ENCODE data around the gene UQCC5. TPM values are rescaled to one million over a fixed set of nuclear protein-coding genes. Genes with fewer than 3 reads are reported as not detected.
A peak's percentile ranks its signal among the peaks of the same experiment; 100 is the strongest.

UQCC5 gene
- total RNA-seq, 1 donor from 2014 or later = 26.2 TPM

DNA sequence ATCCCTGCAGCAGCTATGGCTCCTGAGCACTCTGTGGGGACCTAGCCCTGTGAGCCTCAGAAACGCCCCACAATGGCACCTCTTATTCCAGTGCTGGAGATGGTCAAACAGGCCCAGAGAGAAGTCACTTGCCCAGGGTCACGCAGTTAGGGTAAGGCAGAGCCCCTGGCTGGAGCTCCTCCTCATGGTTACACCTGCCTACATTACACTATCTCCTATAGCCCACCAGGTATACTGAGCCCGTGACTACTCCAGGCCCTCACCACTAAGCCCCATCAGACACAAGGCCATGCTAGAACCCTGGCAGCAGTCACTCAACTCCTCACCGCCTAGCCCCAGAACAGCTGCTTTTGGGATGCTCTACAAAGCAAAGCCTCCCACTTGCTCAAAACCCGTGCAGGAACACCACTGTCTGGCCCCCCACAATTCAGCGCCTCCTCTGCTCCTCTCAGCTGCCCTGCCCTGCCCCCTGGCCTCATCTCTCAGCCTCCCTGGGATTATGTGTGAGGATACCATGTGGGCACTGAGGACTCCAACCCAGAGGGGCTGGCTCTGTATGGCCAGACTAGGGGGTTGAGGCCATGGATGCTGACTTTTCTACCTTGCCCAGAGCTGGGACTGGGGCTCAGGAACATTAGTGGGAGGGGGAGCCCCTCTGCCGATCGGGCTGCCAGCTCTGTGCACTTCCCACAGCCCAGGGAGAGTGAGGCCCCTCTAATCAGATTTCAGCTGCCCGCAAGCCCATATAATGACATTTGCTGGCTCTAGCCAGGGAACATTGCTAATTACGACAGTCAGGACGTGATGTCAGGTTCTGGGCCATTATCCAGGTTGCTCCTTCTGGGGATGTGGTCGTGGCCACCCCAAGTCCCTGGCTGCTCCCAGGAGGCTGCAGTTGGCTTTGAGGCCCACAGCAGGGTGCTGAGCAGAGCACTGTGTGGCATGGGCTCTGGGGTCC lies 6.8 kb upstream of the UQCC5 start:
- H3K27ac Mint-ChIP-seq (ENCODE audit: unreplicated experiment) = peak overlapping the region; percentile 93
- no peak for DNase-seq (ENCODE audit: low read depth, low spot score)
- no peaks in the 10 kb centered on the region for H3K27me3 Mint-ChIP-seq (ENCODE audit: low read depth)
- peaks cover 6% of the 10 kb centered on the region for H3K36me3 Mint-ChIP-seq (ENCODE audit: low read depth)
- no peaks in the 10 kb centered on the region for H3K9me3 Mint-ChIP-seq
- TF ChIP-seq, protein P1, sequence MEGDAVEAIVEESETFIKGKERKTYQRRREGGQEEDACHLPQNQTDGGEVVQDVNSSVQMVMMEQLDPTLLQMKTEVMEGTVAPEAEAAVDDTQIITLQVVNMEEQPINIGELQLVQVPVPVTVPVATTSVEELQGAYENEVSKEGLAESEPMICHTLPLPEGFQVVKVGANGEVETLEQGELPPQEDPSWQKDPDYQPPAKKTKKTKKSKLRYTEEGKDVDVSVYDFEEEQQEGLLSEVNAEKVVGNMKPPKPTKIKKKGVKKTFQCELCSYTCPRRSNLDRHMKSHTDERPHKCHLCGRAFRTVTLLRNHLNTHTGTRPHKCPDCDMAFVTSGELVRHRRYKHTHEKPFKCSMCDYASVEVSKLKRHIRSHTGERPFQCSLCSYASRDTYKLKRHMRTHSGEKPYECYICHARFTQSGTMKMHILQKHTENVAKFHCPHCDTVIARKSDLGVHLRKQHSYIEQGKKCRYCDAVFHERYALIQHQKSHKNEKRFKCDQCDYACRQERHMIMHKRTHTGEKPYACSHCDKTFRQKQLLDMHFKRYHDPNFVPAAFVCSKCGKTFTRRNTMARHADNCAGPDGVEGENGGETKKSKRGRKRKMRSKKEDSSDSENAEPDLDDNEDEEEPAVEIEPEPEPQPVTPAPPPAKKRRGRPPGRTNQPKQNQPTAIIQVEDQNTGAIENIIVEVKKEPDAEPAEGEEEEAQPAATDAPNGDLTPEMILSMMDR (conservative IDR thresholded peaks at IDR 0.05) = no peak
- H3K4me3 Mint-ChIP-seq = peak overlapping the region; percentile 86
- peaks cover 30% of the 10 kb centered on the region for H3K4me1 Mint-ChIP-seq

- Mint-ChIP-seq H3K27ac (ENCODE audit: unreplicated experiment) (no peak overlapping the region), H3K9me3 (no peaks in the 10 kb centered on the region), H3K27me3 (ENCODE audit: low read depth) (no peaks in the 10 kb centered on the region), H3K4me1 (peaks cover 41% of the 10 kb centered on the region), H3K4me3 (peak overlapping the region; percentile 91), H3K36me3 (ENCODE audit: low read depth) (peaks cover 6% of the 10 kb centered on the region)
- DNase-seq (ENCODE audit: low read depth, low spot score) = no peak
- TF ChIP-seq, protein P1 (conservative IDR thresholded peaks at IDR 0.05) = no peak
Observed at GRCh38 chr3:52530918-52531826, 5.2 kb upstream of the UQCC5 start.

GRCh38 chr3:52531860-52532516 lies 4.4 kb upstream of the UQCC5 start:
- Mint-ChIP-seq H3K27ac (ENCODE audit: unreplicated experiment) (peak overlapping the region; percentile 27), H3K27me3 (ENCODE audit: low read depth) (peaks cover 2% of the 10 kb centered on the region), H3K4me1 (peaks cover 41% of the 10 kb centered on the region), H3K4me3 (peak overlapping the region; percentile 91), H3K9me3 (no peaks in the 10 kb centered on the region), H3K36me3 (ENCODE audit: low read depth) (peaks cover 3% of the 10 kb centered on the region)
- TF ChIP-seq, protein P1 (conservative IDR thresholded peaks at IDR 0.05) = no peak
- no peak for DNase-seq (ENCODE audit: low read depth, low spot score)

GRCh38 chr3:52532517-52532837 lies 3.9 kb upstream of the UQCC5 start:
- Mint-ChIP-seq H3K4me3 (peak overlapping the region; percentile 91), H3K9me3 (no peaks in the 10 kb centered on the region), H3K27ac (ENCODE audit: unreplicated experiment) (no peak overlapping the region), H3K4me1 (peaks cover 41% of the 10 kb centered on the region), H3K27me3 (ENCODE audit: low read depth) (peaks cover 2% of the 10 kb centered on the region), H3K36me3 (ENCODE audit: low read depth) (peaks cover 3% of the 10 kb centered on the region)
- peak; percentile 13 for DNase-seq (ENCODE audit: low read depth, low spot score)
- TF ChIP-seq, protein P1 (conservative IDR thresholded peaks at IDR 0.05) = no peak
